Hypothalamus (tissue), 51 donors: ENCODE measurements around the gene YPEL5.

Source experiments
- DNase-seq, 51 donors: peaks; one replicate each; lab custom pipeline; 2025; lab: John Stamatoyannopoulos, UW

YPEL5 gene

DNA sequence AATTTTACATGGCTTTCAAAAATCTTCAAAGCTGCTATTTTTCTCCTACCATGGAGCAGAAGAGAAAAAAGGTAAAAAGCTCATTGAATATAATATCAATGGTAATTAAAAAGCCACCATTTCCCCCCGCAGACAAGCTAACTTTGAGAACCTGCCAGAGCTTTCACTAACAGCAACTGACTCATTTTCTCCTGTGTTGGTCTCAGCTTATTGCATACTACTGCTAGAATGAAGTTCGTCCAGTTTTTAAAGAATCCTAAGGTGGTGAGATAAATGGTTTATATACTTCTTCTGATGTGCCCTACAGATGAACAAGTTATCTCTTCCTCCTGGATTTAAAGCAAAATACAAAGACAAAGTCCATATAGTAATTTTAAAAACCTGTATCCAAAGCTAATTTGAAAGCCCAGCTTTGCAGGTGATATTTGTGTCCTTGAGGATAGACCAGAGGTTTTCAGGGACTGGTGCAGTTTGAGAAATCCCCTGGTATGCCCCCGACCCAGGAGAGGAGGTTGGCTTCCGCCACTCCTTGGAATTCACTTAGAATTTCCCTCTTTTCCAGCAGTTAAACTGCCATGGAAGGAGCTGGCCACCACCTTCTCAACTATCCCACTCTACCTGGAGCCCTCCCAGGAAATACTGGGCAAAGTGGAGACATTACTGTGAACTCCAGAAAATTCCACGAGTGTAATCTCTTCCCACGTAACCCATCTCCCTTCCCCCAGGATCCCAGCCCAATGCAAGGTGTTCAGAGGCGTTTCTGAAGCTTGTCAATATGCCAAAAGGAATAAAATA, 17.5 kb downstream of the YPEL5 start:
- DNase-seq: no peak

DNA sequence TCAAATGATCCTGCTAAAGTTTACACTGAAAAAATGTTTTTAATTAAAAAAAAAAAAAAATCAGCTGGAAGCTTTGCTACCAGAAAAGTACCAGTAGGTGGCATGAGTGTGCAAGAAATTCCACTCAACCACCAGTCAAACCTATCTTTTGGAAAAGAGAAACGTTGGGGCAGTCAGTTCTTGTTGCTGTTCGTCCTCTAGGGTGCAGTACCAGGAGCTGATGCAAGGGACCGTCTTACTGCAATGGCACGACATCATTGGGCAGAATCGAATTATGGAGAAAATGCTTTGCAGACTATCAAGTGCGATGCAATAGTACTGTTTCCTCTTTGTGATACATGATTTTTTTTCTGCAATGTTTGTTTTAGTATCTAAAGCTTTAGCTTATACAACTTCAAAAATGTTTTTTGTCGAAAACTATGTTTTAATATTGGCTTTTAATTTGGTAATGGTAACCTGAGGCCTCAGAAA, 18.3 kb downstream of the YPEL5 start:
- DNase-seq: peak in 28 of 51 donors; percentile 2 to 67 (median 21)

DNA sequence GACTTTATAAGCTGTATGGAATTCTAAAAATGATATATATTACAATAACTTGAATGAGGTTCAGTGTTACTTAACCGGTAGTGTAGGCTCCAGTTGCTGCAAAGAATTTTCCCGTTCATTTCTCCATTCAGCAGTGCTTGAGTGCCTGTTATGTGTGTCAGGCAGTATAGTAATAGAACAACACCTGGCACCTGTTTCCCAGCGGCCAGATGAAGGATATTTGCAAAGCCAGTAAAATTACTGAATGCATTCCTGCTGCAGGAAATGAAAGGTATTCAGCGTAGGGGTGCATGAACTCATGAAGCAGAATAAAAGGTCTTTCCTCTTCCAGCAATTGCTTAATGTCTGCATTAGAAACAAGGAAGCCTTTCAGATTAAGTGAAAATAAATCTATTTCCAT, 18.8 kb downstream of the YPEL5 start:
- no peak for DNase-seq

DNA sequence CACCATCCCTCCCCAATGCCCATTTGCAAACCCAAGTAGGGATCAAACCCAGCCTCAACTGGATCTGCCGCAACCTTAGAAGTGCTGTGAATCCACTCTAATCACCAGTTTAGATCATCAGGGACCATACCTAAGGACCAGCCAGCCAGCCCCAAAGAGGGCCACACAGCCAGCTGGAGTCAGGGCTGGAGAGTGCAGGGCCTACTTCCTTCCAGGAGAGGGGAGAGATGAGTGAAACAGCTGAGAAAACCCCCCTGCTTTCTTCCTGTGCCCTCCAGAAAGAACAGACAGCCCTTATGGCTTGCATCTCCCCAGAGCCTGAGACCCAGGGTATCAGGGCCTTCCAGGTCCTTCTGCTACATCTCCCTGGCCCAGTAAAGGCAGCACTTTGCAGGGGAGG, 25.8 kb downstream of the YPEL5 start:
- DNase-seq: no peak

DNA sequence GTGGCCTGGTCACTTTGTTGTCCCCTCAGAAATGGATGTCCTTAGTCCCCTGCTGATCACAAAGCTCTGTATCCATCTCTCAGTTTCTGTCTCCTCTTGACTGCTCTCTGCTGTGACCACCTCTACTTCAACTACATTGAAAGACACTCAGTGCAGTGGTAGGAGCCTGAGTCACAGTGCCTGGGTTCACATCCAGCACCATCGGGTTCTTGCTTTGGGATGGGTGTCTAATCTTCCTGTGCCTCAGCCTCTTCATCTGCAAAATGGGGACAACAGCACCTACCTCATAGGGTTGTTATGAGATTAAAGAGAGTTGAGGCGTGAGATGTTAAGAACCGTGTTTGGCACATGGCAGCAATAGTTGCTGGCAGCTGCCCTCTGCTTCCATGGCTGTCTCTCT, 30.6 kb downstream of the YPEL5 start:
- no peak for DNase-seq

DNA sequence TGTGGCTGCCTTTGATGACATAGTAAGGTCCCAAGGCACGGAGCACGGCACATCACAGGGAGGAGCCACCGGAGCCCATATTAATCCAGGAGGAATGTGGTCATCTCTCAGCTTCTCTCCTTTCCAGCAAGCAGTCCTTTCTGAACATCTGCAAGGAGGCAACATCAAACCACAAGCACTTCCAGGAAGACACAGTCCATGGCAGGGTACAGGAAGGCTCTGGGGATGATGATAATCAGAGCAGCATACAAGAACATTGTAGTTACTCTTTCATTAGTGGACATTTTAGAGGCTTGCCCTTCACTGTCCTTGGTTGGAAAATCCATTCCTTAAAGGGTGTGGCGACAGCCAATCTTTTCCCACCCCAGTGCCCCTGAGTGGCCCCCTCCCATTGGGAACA, 31.1 kb downstream of the YPEL5 start:
- no peak for DNase-seq

DNA sequence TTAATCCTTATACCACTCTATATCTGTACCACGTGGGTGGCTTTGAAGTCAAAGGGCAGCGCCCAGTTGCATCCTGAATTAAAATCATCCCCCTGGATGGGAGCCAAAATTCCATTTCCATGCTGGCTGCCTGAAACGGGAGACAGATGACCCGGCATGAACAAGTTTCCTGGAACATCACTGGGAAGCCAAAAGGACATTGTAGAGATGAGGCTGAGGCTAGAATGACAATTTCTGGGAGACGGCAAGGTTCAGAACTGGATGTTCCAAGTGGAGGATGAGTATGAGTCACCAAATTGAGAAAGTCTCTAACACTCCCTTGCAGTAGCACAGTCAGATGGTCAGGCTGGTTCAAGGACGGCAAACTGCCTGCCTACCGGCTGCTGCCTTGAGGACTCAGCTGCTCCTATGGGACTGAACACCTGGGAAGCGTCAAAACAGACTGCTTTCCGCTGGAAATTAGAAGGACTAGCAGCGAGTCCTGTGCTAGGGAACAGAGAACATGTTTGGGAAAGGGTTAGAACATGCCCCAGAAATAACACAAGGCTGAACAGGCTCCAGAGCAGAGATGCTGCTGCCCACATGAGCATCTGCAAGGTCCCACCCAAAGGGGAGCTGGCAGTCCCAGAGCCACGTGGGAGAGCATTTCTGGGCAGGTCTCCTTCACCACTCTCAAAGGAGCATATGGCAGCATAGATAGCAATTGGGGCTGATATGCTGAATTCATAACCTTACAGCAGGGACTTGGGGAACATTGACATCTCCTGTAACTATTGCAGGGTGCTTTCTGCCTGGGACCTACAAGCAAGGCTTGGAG, 32.0 kb downstream of the YPEL5 start:
- peak in 9 of 51 donors; percentile 4 to 57 (median 31) for DNase-seq

DNA sequence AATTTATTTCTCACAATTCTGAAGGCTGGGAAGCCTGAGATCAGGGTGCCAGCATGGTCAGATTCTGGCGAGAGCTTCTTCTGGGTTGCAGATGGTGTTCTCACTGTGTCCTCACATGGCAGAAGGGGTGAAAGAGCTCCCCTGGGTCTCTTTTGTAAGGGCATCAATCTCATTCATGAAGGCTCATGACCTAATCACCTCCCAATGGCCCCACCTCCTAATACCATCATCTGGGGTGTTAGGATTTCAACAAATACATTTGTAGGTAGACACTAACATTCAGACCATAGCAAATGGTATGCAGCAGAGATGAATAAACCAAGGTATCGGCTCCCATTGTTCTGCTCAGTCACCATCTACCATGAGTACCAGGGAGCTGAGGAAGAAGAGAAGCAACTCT, 32.7 kb downstream of the YPEL5 start:
- no peak for DNase-seq

DNA sequence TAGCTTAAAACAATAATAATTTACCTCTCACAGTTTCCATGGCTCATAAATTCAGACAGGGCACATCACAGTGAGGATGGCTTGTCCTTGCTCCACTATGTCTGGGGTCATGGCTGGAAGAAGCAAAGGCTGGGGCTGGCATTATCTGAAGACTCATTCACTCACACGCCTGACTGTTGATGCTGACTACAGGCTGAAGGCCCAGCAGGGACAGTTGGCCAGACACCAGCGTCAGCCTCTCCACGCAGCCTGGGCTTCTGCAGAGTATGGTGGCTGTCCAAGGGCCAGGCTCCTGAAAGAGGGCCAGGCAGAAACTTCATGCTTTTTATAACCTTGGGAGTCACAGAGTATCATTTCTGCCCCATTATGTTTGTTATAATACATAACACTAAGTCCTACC, 33.4 kb downstream of the YPEL5 start:
- peak in 3 of 51 donors; percentile 5 to 9 (median 8) for DNase-seq

DNA sequence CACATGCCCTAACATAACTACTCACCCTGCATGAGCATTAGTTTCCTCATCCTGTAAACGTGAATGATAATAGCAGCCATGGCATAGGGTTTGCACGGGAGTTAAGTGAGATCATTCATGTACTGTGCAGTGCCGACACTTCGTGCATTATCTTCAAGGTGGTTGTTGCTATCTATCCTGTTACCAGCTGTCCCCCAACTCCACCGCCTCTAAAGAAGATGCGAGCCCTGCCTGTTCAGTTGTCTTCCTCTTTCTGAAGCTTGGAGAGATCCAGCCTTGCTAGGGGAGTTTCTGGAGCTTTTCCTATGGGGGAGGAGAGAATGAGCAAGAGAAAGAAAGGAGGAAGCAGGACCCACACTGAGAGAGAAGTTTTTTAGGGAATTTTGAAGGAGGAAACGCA, 34.4 kb downstream of the YPEL5 start:
- DNase-seq: no peak

DNA sequence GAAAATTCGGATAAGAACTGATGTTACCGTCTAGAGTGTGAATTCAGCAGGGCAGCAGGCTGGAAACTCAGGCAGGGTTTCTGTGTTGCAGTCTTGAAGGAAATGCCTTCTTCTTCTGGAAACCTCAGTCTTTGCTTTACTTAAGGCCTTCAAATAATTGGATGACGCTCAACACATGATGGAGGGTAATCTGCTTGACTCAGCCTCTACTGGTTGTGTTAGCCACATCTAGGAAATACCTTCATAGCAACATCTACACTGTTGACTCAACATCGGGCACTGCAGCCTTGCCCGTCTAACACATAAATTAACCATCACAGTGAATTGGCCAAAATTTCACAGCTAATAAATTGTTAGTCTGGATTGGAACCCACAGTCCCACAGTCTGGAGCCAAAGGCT, 37.2 kb downstream of the YPEL5 start:
- no peak for DNase-seq

DNA sequence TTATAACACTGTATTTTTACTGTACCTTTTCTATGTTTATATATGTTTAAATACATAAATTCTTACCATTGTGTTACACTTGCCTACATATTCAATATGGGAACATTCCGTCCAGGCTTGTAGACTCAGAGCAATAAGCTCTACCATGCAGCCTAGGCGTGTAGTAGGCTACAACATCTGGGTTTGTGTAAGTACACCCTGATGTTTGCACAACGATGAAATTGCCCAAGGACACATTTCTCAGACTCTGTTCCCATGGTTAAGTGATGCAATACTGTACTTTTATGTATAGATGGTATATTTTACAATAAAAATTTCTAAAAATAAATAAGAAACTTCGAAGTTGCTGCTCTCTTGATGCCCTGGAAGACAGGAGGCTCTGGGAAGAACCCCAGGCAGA, 38.4 kb downstream of the YPEL5 start:
- DNase-seq: no peak

DNA sequence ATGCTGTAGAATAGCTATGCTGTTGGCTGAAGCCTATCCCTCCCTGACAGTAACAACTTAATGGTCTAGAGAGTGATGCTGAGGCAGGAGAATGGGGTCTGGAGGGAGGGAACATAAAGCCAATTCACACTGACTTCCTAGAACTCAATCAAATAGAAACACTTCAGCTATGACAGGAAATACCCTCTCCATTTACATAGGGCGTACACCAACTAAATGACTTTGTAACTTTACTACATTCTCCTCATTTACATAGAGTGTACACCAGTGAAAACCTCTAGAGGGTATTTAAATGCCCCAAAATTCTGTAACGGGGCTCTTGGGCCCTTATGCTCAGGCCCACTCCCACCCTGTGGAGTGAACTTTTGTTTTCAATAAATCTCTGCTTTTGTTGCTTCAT, 41.5 kb downstream of the YPEL5 start:
- DNase-seq: no peak

DNA sequence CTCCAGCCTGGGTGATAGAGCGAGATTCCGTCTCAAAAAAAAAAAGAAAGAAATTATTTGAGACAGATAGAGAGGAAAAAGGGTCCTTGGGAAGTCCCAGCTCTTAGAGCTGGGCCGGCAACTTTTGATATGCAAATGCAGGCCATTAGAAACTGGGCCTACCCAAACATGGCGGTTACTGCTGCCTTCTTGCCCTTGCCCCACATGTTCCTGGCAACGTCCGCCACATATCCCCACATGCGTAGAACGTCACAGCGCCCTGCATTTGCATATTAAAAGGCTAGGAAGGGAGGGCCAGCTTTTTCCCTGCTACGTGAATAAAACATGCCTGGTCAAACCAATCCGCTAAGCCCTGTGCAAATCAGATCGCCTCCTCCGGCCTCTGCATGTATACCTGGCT, 43.8 kb downstream of the YPEL5 start:
- DNase-seq: no peak

DNA sequence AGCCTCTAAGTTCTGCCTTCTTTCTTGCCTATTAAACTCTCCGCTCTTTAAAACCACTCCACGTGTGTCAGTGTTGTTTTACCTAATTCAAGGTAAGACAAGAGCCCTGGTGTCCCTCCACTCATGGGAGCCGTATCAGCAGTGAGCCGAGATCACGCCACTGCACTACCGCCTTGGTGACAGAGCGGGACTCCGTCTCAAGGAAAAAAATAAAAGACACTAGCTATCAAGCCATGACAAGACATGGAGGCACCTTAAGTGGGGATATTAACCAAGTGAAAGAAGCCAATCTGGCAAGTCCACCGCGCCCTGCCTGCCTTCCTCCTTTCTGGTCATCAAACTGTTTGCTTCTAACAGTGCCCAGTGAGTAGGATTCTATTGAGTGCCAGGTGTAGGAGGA, 44.3 kb downstream of the YPEL5 start:
- no peak for DNase-seq

DNA sequence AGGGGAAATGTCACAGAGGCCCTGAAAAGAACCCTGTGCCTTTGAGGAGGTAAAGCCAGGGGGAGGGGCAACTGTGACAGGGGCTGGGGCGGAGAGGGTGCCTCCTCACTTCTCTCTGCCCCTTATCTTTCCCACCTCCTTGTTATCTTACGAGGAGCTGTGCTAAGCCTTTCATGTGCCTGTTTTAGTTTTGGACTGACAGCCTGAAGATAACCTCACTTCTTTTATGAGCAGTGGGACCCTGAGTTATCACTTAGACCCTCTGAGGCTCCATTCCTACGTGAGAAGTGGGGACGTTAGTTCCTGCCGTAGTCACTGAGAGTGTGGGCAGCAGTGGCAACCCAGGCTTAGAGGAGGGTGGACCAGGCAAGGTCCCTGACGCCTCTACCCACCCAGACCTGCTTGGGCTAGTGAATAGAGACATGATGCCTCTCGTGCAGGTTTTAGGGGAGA, 45.0 kb downstream of the YPEL5 start:
- DNase-seq: no peak

DNA sequence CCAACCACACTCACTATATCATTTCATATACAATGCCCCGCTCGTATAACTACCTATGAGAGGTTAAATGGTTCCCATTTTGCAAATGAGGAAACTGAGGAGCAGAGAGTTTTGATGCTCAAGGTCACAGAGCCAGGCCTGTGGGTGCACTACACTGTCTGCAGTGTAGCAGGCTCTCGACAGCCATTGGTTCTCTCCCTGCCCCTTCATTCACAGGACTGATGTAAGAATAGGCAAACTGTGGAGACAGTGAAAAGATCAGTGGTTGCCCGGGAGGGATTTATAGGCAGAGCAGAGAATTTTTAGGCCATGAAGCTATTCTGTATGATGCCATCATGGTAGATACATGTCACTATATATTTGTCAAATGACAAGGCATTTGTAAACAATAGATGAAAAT, 45.5 kb downstream of the YPEL5 start:
- no peak for DNase-seq

DNA sequence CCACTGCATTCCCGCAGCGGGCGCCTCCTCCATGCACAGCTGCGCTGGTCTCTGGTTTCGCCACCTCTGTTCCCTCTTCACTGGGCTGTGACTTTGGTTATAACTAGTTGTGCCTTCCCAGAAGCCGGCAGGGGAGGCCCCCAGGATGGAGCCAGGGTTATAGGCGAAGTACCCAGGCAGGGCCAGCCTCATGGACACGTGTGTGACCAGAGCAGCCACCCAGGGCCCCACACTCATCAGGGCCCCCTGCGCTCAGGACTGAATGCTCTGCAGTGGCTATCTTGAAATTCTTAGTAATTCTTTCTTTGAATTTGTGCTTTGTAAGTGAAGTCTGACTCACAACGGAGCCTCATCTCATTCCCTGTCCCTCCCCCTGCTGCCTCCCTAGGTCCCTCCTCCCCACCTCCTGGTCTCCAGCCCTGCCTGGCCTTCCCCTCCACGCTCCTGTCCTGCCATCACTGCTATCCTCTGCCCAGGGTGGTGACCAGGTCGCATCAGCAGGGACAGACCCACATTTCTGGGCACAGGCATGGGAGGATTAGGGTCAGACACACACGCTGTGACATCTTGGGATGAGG, 46.4 kb downstream of the YPEL5 start:
- no peak for DNase-seq

DNA sequence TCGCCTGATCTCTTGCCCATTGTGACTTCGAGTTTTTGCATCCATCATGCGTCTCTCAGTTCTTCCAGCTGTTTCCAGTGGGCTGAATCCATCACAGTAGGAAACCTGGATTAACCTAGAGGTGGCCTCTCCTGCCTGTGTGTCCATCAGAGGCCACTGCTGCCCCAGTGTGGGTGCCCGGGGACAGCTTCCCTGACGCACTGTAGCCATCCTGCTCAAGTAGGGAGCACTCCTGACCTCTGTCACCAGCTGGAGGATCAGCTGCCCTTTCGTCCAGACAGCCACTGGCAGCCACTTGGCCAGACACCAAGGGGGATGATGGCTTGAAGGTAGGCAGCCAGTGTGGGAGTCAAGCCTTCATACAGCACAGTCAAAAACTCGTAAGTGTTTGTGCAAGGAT, 47.6 kb downstream of the YPEL5 start:
- DNase-seq: no peak

DNA sequence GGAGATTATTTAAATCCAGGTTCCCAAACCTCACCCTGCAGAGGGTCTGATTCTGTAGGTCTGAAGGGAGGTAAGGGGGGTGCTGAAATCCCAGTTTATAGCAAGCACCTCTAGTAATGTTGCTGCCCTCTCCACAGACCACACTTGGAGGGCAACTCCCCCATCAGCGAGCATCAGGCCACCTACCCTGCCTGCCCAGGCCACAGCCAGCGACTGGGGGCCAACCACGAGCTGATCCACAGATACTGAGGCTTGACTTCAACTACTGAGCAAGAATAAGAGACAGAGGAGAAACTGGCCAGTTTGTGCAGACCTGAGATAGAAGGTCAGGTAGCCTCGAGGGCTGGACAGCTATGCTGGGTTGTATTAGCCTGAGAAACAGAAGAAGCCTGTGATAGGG, 48.2 kb downstream of the YPEL5 start:
- DNase-seq: no peak

DNA sequence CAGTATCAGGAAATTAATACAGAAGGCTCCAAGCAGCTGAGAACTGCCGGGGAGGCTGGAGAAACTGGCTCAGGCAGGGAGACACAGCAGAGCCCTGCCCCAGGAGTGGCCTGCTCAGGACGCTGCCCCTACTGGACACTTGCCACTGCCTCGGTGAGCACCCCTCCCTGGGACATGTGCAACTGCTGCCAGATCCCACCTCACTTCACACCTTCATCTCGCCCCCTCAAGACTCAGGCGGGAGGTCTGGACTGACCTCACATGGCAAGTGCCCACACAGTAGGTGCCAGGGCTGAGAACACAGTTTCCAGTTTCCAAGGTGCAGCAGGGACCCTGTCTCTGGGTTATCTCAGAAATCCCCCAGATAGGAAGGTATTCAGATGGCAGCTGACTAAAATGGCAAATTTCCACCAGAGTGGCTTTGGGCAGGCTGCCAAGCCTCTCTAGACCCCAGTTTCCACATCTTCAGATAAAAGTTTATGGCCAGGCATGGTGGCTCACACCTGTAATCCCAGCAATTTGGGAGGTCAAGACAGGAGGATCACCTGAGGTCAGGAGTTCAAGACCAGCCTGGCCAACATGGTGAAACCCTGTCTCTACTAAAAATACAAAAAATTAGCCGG, 50.9 kb downstream of the YPEL5 start:
- DNase-seq: no peak
